Measurements from ENCODE around the gene KCNMB2. TPM values are rescaled to one million over a fixed set of nuclear protein-coding genes. Genes with fewer than 3 reads are reported as not detected.

The KCNMB2 gene
- total RNA-seq, 4 donors from 2014 or later, result not detected

DNA sequence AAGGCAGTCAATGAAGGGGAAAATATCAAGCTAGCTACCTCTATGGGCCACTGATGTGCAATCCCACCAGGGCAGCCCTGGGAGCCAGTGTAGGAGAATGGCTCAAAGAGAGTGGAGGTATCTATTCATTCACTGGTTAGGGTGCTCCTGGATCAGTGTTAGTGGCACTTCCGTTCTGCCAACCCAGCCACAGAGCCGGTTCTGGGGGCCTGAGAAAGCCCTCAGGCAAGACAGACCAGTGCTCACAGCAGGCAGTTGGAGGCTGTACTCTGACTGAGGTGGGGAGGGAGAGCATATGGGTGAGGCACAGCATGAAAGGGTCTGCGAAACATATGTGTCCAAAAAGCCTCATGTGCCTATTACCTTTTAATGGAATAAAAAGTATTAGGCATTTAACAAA is 109.3 kb downstream of the KCNMB2 start:
- no peaks in the 10 kb centered on the region for H3K9me3 ChIP-seq
- TF ChIP-seq POLR2A (IDR thresholded peaks at IDR 0.05) (no peak), CTCF (IDR thresholded peaks at IDR 0.05 in 4 of 5, conservative IDR thresholded peaks at IDR 0.05 in 1 of 5) (no peak)
- H3K4me1 ChIP-seq, result no peaks in the 10 kb centered on the region
- no peak for DNase-seq
- H3K27me3 ChIP-seq, result no peaks in the 10 kb centered on the region
- ATAC-seq, result no peak
- in situ Hi-C loops (cut with MboI; ENCODE audit: low sequenced_read_pairs in 4 of 4) (no loop called here), intact Hi-C loops (cut with DNase I; ENCODE audit: low total_unique reads) (no loop called here)
- H3K27ac ChIP-seq, result no peak overlapping the region
- H3K4me3 ChIP-seq, result no peak overlapping the region
- H3K36me3 ChIP-seq, result no peaks in the 10 kb centered on the region

- H3K4me1 ChIP-seq, result no peaks in the 10 kb centered on the region
- ATAC-seq, result no peak
- peaks cover 0 to 4% (median 0%) of the 10 kb centered on the region in 3 donors for H3K9me3 ChIP-seq
- H3K27me3 ChIP-seq, result no peaks in the 10 kb centered on the region
- TF ChIP-seq POLR2A (IDR thresholded peaks at IDR 0.05) (no peak), CTCF (IDR thresholded peaks at IDR 0.05 in 4 of 5, conservative IDR thresholded peaks at IDR 0.05 in 1 of 5) (no peak)
- H3K36me3 ChIP-seq, result no peaks in the 10 kb centered on the region
- intact Hi-C loops (cut with DNase I; ENCODE audit: low total_unique reads), result no loop called here
- no peak overlapping the region for H3K4me3 ChIP-seq
- DNase-seq, result no peak
- no peak overlapping the region for H3K27ac ChIP-seq
- in situ Hi-C loops (cut with MboI; ENCODE audit: low sequenced_read_pairs in 4 of 4), result no loop called here
Measured at GRCh38 chr3:178646186-178646862, 110.1 kb downstream of the KCNMB2 start.

DNA sequence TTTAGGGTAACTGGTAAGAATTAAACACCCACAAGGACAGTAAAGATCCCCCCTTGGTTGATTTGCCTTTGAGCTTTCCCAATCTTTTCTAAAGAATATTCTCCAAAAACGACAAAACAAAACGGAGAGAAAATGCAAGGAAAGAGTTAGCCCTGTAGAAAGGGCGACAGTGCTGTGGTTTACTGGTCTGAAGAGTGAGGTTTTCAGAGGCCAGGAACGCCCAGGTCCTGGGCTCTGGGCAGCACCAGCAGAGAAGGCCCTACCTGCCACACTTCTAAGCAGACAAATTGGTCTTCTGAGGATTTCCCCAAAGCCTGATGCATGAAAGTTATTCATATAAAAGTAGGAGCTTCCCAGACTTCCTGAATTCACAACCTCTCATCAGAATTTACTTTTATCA is 119.3 kb downstream of the KCNMB2 start:
- H3K36me3 ChIP-seq, result no peaks in the 10 kb centered on the region
- no peak for DNase-seq
- no peak overlapping the region for H3K27ac ChIP-seq
- TF ChIP-seq CTCF (IDR thresholded peaks at IDR 0.05 in 4 of 5, conservative IDR thresholded peaks at IDR 0.05 in 1 of 5) (no peak), POLR2A (IDR thresholded peaks at IDR 0.05) (no peak)
- ATAC-seq, result no peak
- H3K9me3 ChIP-seq, result peaks cover 0 to 8% (median 0%) of the 10 kb centered on the region in 3 donors
- H3K4me1 ChIP-seq, result no peaks in the 10 kb centered on the region
- H3K4me3 ChIP-seq, result no peak overlapping the region
- in situ Hi-C loops (cut with MboI; ENCODE audit: low sequenced_read_pairs in 4 of 4) (no loop called here), intact Hi-C loops (cut with DNase I; ENCODE audit: low total_unique reads) (no loop called here)
- no peaks in the 10 kb centered on the region for H3K27me3 ChIP-seq

GRCh38 chr3:178658694-178659325 is 122.6 kb downstream of the KCNMB2 start:
- Histone ChIP-seq H3K36me3 (no peaks in the 10 kb centered on the region), H3K27me3 (no peaks in the 10 kb centered on the region), H3K9me3 (no peaks in the 10 kb centered on the region), H3K4me1 (no peaks in the 10 kb centered on the region), H3K27ac (no peak overlapping the region), H3K4me3 (no peak overlapping the region)
- in situ Hi-C loops (cut with MboI; ENCODE audit: low sequenced_read_pairs in 4 of 4), result no loop called here
- intact Hi-C loops (cut with DNase I; ENCODE audit: low total_unique reads), result no loop called here
- no peak for DNase-seq
- TF ChIP-seq POLR2A (IDR thresholded peaks at IDR 0.05), result no peak
- no peak for TF ChIP-seq CTCF (IDR thresholded peaks at IDR 0.05 in 4 of 5, conservative IDR thresholded peaks at IDR 0.05 in 1 of 5)
- no peak for ATAC-seq

Measured in gastrocnemius medialis (tissue), 4 donors.